GM12874 (cell line): Measurements from ENCODE around the gene ID3.

Source experiments
- CTCF ChIP-seq: IDR thresholded peaks from 2 replicates; pipeline ENCODE4 v1.5.1; 2011; ENCODE audit warnings: low read depth, mild to moderate bottlenecking, control low read depth, low read length, moderate library complexity; ENCODE audit not compliant: insufficient read depth

ID3 gene

GRCh38 chr1:23575226-23575810 is 16.0 kb upstream of the ID3 start:
- no peak for TF ChIP-seq CTCF

GRCh38 chr1:23574265-23574754 is 15.0 kb upstream of the ID3 start:
- TF ChIP-seq CTCF: no peak

- TF ChIP-seq CTCF: no peak
Measured at GRCh38 chr1:23573574-23574182, 14.4 kb upstream of the ID3 start.

- no peak for TF ChIP-seq CTCF
Measured at GRCh38 chr1:23571465-23571864, 12.2 kb upstream of the ID3 start.

GRCh38 chr1:23570001-23570691 is 10.8 kb upstream of the ID3 start:
- TF ChIP-seq CTCF: no peak

GRCh38 chr1:23568608-23569383 is 9.5 kb upstream of the ID3 start:
- TF ChIP-seq CTCF: no peak
